Fibroblast of villous mesenchyme (primary cell): ENCODE results near the gene SMYD4. TPM values are rescaled to one million over a fixed set of nuclear protein-coding genes. Genes with fewer than 3 reads are reported as not detected.

Source experiments
- DNase-seq: peaks from one replicate; pipeline ENCODE4 v3.0.0-alpha.2; 2010; ENCODE audit warnings: low read depth
- H3K4me3 ChIP-seq: 2 replicates; pipeline ENCODE4 v1.5.1; 2011; ENCODE audit warnings: low read depth, mild to moderate bottlenecking, low read length
- total RNA-seq: library from RNA; depleted of rRNA; stranded (reverse); fragments of >200 nt; gene quantifications from 2 replicates; pipeline ENCODE4 v1.2.3, GENCODE V29; 2012
- TF ChIP-seq, protein P1 (sequence below): IDR thresholded peaks from 2 replicates; pipeline ENCODE4 v1.5.1; 2012; ENCODE audit warnings: low read depth, mild to moderate bottlenecking, low read length; ENCODE audit not compliant: insufficient read depth

Gene SMYD4, protein sequence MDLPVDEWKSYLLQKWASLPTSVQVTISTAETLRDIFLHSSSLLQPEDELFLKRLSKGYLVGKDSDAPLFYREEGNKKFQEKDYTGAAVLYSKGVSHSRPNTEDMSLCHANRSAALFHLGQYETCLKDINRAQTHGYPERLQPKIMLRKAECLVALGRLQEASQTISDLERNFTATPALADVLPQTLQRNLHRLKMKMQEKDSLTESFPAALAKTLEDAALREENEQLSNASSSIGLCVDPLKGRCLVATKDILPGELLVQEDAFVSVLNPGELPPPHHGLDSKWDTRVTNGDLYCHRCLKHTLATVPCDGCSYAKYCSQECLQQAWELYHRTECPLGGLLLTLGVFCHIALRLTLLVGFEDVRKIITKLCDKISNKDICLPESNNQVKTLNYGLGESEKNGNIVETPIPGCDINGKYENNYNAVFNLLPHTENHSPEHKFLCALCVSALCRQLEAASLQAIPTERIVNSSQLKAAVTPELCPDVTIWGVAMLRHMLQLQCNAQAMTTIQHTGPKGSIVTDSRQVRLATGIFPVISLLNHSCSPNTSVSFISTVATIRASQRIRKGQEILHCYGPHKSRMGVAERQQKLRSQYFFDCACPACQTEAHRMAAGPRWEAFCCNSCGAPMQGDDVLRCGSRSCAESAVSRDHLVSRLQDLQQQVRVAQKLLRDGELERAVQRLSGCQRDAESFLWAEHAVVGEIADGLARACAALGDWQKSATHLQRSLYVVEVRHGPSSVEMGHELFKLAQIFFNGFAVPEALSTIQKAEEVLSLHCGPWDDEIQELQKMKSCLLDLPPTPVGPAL
- 9.3 and 12.5 TPM in 2 replicates for total RNA-seq

DNA sequence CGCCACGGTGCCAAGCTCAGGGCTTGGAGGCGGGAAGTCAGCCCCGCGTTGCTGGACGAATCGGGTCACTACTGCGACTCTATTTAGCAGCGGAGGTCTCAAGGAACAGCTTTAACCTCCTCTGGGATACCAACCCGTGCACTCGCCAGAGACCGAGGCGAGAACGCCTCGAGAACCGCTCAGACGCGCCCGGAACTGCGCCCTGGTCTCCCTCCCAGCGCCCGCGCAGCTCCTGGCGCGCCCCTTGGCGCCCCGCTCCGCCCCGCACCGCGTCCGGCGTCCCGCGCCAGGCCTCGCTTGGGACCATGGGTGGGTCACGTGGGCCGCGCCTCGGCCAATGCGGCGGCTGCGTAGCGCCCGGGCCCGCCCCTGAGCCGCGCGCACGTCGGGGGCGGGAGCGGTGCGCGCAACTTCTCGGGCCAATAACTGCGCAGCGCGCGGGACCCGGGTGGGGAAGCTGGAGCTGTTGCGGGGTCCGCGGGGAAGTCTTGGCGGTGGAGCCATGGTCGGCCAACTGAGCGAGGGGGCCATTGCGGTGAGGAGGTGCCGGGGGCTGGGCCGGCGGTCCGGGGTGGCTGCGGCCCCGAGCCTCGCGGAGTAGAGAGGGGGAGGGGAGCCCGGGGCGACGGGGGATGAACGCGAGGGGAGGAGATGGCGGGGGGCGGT is at the start of gene SMYD4, which contains the start of gene RPA1:
SMYD4 (minus strand) TSS at position 311 of the 666 bp plus-strand sequence. CDS start 1,908 bp downstream, outside the sequence.
RPA1 (plus strand) TSS at position 414 of the 666 bp plus-strand sequence; CDS start at position 503, 89 bp downstream.
- DNase-seq = peak; percentile 87
- TF ChIP-seq, protein P1, sequence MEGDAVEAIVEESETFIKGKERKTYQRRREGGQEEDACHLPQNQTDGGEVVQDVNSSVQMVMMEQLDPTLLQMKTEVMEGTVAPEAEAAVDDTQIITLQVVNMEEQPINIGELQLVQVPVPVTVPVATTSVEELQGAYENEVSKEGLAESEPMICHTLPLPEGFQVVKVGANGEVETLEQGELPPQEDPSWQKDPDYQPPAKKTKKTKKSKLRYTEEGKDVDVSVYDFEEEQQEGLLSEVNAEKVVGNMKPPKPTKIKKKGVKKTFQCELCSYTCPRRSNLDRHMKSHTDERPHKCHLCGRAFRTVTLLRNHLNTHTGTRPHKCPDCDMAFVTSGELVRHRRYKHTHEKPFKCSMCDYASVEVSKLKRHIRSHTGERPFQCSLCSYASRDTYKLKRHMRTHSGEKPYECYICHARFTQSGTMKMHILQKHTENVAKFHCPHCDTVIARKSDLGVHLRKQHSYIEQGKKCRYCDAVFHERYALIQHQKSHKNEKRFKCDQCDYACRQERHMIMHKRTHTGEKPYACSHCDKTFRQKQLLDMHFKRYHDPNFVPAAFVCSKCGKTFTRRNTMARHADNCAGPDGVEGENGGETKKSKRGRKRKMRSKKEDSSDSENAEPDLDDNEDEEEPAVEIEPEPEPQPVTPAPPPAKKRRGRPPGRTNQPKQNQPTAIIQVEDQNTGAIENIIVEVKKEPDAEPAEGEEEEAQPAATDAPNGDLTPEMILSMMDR = no peak
- peak within 1 kb of the TSS; percentile 87 for H3K4me3 ChIP-seq

DNA sequence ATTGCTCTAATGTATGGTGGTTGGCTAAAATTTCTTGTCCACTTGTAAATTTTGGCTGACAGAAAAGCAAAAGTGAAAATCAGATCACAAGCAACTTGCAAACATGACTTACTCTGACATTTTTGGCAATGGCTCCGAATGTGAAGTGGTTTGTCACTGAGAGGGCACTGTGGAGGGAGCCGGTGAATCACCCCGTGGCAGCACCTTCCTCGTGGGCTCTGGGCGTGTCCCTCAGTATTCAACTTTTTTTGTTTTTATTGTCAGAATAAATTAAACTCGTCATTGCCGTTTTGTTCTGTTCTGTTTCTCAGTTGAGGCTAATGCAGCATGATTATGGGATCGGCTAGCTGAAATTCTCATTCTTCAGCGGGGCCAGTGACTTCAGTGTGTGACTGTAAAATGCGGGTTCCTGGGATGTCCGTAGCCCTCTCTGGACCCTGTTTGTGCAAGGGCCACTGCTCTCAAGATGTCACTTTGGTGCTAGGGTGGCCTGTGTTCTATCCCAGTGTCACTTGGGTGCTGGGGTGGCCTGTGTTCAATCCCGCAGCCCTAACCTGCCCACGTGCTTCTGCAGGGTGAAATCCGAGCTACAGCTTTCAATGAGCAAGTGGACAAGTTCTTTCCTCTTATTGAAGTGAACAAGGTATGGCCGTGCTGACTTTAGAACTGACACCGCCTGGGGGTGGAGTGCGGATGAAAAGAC is 48.9 kb upstream of the SMYD4 start:
- no peak for DNase-seq
- no peak overlapping the region for H3K4me3 ChIP-seq
- TF ChIP-seq, protein P1 = no peak

DNA sequence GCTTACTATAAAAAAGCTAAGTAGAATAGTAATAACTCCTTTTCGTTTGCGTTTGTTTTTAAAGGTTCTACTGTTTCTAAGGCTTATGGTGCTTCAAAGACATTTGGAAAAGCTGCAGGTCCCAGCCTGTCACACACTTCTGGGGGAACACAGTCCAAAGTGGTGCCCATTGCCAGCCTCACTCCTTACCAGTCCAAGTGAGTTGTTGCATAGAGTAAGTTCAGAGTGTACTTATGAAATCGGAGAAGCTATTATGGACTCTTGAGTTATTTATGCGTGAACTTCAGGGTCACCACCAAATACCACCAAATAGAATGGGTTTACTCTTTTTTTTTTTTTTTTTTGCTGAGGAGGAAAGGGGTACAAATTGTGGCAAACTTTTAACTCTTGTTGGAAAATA is 45.9 kb upstream of the SMYD4 start:
- TF ChIP-seq, protein P1 = no peak
- DNase-seq = no peak
- no peak overlapping the region for H3K4me3 ChIP-seq

DNA sequence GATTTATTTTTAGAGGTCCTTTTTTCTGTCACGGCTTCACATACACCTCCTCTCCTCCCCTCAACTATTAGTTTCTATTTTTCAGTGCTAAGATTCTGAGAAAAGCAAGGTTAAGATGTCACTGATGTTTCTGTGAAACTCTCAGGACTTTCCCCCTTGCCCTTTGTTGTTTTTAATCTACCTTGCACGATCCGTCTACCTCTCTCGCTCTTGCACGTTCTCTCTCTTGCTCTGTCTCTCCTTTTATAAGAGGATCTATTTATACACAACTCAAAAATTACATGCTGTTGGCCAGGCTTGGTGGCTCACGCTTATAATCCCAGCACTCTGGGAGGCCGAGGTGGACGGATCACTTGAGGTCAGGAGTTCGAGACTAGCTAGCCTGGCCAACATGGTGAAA is 43.7 kb upstream of the SMYD4 start:
- DNase-seq = no peak
- no peak overlapping the region for H3K4me3 ChIP-seq
- TF ChIP-seq, protein P1 = no peak

DNA sequence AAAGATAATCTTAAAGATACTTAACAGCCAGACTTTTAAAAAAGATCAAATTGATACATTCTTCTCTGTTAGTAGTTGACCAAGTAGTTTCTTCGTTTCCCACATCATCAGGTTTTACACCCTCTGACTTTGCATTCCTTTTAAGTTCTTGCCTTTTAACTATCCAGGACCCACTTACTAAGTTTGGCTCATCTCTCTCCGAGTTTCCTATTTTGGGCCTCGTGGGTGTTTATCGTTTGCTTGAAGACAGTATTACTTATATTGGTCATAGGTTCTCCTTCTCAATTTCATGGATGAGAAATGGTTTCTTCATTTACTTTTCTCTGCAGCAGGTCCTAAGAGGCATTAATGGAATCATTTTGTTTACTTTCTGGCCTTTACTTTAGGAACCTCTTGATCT is 43.3 kb upstream of the SMYD4 start:
- DNase-seq = no peak
- TF ChIP-seq, protein P1 = no peak
- no peak overlapping the region for H3K4me3 ChIP-seq

DNA sequence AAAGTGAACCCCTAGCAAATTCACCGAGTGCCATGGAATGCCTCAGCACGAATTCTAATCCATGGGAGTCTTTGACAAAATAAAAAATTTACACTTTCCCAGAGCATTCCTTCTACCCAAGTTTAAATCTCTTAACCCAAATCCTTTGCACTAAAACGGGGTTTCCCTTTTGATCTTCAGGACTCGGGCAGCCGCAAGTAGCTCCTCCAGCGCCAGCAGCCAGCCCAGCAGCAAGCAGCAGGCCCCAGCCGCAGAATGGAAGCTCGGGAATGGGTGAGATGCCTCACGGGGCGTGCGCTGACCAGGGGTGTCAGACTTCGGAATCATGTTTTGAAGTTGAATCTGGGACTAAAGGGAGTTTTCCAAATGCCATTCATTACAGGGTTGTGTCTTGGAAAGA is 42.6 kb upstream of the SMYD4 start:
- no peak for DNase-seq
- TF ChIP-seq, protein P1 = no peak
- no peak overlapping the region for H3K4me3 ChIP-seq
